Activated CD4-positive, alpha-beta memory T cell treated with anti-CD3 and anti-CD28 coated beads, Interleukin-2, amount 10 ng/mL, durations not matched to agents 7 days and 5 days (primary cell): ENCODE measurements around the gene HOXA3. TPM values are rescaled to one million over a fixed set of nuclear protein-coding genes. Genes with fewer than 3 reads are reported as not detected.

Experiments used
- CTCF ChIA-PET: fragments of 350-600 bp; sonication (Branson Sonifier 250); formaldehyde crosslinking; loops from one replicate; lab custom pipeline; 2021; ENCODE audit warnings: antibody characterized with exemption, inconsistent platforms; lab: Charles Lee
- POLR2A ChIA-PET: fragments of 350-600 bp; sonication (Branson Sonifier 250); formaldehyde crosslinking; loops from one replicate; lab custom pipeline; 2021; ENCODE audit warnings: antibody characterized with exemption; lab: Charles Lee
- DNase-seq: peaks from one replicate; pipeline ENCODE4 v3.0.0-alpha.2; 2020
- H3K27ac Mint-ChIP-seq: one replicate; pipeline ENCODE4 v1.8.0; 2021; ENCODE audit warnings: mild to moderate bottlenecking, mixed read lengths
- H3K27me3 Mint-ChIP-seq: one replicate; pipeline ENCODE4 v1.8.0; 2021; ENCODE audit warnings: mixed read lengths
- H3K36me3 Mint-ChIP-seq: one replicate; pipeline ENCODE4 v1.8.0; 2021; ENCODE audit warnings: low read depth, mixed read lengths
- H3K4me1 Mint-ChIP-seq: one replicate; pipeline ENCODE4 v1.8.0; 2021; ENCODE audit warnings: mixed read lengths
- H3K4me3 Mint-ChIP-seq: one replicate; pipeline ENCODE4 v1.8.0; 2021; ENCODE audit warnings: mild to moderate bottlenecking, mixed read lengths
- H3K9me3 Mint-ChIP-seq: one replicate; pipeline ENCODE4 v1.8.0; 2021; ENCODE audit warnings: mixed read lengths
- total RNA-seq, 2 experiments: library from RNA; stranded (reverse); gene quantifications; one replicate each; pipeline ENCODE4 v1.2.3, GENCODE V29; 2021

Gene HOXA3
- total RNA-seq, 2 experiments from 2014 or later, result not detected

DNA sequence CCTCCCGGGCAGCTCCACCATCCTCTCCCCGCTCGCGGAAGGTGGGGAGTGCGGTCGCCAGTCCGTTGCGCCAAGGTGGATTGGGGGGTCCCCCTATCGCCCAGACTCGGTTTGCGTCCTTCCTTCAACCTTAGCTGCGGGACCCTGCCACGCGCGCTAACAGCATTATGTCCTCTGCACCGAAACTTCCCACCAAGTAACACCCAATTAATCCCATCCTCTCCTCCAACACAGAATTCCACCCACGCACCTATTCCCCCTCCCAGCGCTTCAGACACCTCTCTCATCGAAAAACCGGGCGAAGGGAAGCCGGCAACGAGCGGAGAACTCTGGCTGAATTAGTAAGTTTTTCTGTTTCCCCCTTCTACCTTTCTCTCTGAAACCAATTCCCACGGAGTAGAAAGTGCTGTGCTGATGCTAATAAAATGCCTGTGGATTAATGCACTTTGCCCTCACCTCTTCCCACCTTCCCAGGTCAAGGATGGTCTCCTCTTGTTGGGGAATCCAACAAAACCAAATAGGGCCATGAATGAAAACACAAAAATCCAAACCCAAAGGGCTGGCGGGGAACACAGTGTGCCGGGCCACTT, 947 bp downstream of the HOXA3 start:
- Mint-ChIP-seq H3K4me1 (peaks cover 23% of the 10 kb centered on the region), H3K27ac (peak overlapping the region; percentile 42), H3K27me3 (peaks cover 89% of the 10 kb centered on the region), H3K36me3 (peaks cover 8% of the 10 kb centered on the region), H3K9me3 (no peaks in the 10 kb centered on the region), H3K4me3 (peak overlapping the region; percentile 38)
- CTCF ChIA-PET, result interaction anchor here (0.6 to 3.1 kb wide), 10 partner anchors 10 to 470 kb away, joined by 3 to 16 read pairs (median 6); no protein-coding TSS in a partner anchor
- no peak for DNase-seq
- POLR2A ChIA-PET, result interaction anchor here (1.0 to 2.0 kb wide), 2 partner anchors 10 to 32 kb away, joined by 3 to 7 read pairs; no protein-coding TSS in a partner anchor

DNA sequence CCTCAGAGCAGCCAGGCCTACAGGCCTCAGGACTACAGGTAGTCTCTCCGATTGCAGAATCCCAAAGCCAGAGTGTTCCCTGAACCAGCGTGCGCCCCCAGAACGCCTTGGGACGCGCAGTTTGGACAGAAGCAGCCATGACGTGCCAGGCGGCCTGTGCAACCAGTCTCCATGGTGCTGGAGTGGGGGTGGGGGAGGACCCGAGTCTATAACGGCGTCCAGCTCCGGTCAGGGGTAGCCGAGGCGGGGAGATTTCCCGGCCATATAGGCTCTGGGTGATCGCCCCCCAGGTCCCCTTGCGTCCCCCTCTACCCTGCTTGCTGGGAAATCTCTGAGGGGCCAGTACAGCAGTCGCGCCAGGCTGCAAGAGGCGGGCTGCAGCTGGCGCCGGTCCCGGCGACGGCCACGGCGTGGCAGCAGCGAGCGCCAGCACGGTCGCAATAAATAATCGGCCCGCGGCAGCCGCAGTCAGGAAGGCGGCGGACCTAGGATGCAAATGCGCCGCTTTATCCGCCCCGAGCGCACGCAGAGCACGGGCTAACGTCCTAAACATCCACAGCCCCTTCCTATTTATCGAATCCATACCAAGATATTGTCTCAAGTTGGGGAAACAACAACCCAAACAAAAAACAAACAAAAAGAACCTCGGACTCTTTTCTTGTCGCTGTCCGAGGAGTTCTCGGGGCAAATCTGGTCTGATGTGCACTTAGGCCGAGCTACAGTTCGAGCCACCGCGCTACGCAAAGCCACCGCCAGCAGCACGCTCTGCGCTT, 1.6 kb downstream of the HOXA3 start:
- H3K9me3 Mint-ChIP-seq, result no peaks in the 10 kb centered on the region
- DNase-seq, result peak; percentile 63
- H3K36me3 Mint-ChIP-seq, result peaks cover 8% of the 10 kb centered on the region
- H3K4me3 Mint-ChIP-seq, result peak overlapping the region; percentile 38
- peak overlapping the region; percentile 42 for H3K27ac Mint-ChIP-seq
- ChIA-PET POLR2A (interaction anchor here (1.0 to 2.0 kb wide), 2 partner anchors 10 to 33 kb away, joined by 3 to 7 read pairs; no protein-coding TSS in a partner anchor), CTCF (interaction anchor here (0.6 to 3.1 kb wide), 13 partner anchors 9 to 1258 kb away, joined by 3 to 16 read pairs (median 6); no protein-coding TSS in a partner anchor)
- peaks cover 23% of the 10 kb centered on the region for H3K4me1 Mint-ChIP-seq
- peaks cover 89% of the 10 kb centered on the region for H3K27me3 Mint-ChIP-seq

DNA sequence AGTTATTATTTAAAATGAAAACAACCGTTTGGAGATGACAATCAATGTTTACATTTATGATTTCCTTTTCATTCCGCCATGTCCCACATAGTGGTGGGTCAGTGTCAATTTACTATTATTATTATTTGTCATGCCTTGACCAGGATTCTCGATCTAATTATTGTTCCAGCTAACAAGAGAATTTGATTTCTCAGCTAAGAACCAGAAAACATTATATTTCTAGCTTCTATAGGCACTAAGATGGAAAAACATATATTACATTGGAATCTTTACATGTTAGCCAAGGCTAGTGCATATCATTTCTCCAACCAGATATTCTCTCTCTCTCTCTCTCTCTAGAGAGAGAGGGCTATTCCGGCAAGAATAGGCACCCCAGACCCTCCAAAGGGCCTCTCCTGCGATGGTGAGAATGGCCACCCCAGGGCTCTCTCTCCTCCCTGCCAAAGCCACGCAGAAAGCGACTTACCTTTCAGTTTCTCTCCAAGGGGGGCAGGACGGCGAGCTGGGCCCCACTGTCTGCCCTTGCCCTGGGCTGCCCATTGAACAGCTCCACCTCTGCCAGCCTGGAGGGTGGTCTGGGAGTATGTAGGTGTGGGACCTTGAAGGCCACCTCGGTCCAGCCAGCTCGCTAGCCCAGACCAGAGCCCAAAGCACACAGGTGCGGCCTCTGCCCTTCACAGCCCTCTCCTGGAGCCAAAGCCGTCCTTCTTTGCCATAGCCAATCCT, 2.4 kb downstream of the HOXA3 start:
- POLR2A ChIA-PET, result interaction anchor here (1.0 to 2.0 kb wide), 3 partner anchors 11 to 33 kb away, joined by 3 to 7 read pairs (median 5); no protein-coding TSS in a partner anchor
- CTCF ChIA-PET, result interaction anchor here (0.6 to 3.1 kb wide), 16 partner anchors 9 to 1288 kb away, joined by 3 to 16 read pairs (median 5); partner anchors contain the start of gene HOXA11
- Mint-ChIP-seq H3K27me3 (peaks cover 81% of the 10 kb centered on the region), H3K4me3 (no peak overlapping the region), H3K36me3 (peaks cover 5% of the 10 kb centered on the region), H3K9me3 (no peaks in the 10 kb centered on the region), H3K27ac (no peak overlapping the region), H3K4me1 (peaks cover 19% of the 10 kb centered on the region)
- DNase-seq, result no peak

DNA sequence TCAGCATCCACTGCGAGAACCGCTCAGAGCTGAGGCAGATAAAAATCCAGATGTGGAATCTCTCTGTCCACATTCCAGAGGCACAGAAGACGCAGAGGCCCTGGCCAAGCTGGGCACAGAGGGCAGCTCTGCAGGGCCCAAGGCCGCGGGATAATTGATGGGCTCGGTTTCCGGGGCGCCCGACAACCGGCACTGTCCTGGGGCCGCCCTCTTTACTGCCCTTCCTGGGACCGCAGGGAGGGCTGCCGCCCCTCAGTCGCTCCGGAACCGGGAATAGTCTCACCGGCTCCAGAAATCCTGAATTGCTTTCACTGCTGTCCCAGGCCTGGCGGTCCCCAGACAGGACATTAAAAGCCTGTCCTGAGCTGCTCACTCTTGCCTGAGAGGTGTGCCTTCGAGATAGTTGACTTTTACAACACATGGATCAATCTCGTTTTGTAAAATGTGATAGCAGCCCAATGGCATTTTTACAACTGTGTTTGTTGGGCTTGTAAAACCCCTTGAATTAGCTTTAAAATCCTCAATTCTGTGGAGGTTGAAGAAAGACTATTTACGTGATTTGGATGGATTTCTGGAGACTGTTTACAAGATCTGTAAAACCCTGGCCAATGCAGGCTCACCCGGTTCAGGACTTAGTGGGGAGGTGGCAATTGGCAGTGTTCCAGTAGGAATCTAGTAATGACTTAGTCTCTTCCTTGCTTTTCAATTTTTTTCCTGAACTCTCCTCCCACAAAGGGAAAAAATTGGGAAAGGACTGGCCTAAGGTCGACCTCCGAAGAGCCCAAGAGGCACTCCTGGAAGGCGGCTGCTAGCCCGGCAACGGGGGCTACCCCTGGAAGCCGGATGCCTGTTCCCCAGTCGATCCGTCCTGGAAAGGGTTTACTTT, 3.4 kb downstream of the HOXA3 start:
- H3K27me3 Mint-ChIP-seq, result peaks cover 71% of the 10 kb centered on the region
- H3K9me3 Mint-ChIP-seq, result no peaks in the 10 kb centered on the region
- peaks cover 5% of the 10 kb centered on the region for H3K36me3 Mint-ChIP-seq
- ChIA-PET CTCF (interaction anchor here (0.6 to 3.1 kb wide), 12 partner anchors 8 to 1287 kb away, joined by 3 to 16 read pairs (median 6); partner anchors contain the start of gene HOXA11), POLR2A (interaction anchor here (1.0 kb wide), 1 partner anchor 23 kb away, joined by 5 read pairs; no protein-coding TSS in a partner anchor)
- no peak overlapping the region for H3K4me3 Mint-ChIP-seq
- peaks cover 16% of the 10 kb centered on the region for H3K4me1 Mint-ChIP-seq
- DNase-seq, result no peak
- H3K27ac Mint-ChIP-seq, result no peak overlapping the region

DNA sequence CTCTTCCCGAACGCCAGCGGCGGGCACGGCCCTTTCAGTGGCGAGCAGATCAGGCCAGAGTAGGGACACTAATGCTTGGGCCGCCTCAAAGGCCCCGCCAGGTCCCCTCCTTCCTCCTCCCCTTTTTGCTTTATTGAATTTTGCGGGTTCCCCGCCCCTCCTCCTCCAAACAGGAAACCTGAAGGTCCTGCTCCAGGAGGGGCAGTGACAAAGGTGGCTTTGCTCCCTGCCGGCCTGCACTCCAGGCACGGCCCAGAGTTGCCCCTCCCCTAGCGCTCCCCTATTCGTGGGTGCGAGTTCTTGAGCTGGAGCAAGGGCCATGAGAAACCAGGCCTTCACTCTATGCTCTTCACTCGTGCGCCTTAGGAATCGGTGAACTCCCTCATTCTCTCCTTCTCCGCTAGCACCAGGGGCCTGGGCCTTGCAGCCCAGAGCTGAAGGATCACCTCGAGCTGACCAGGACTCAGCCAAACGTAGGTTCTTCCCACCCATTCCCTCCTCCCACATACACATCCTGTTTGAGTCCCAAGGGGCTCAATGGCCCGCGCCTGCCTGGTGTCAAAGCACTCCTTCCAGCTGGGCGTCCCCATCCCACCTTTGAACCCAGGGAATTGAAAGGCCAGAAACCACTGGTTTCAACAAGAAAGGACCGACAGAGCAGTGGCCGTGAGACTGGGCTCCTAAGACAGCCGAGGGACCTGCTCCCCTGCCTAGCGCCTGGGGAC, 4.2 kb downstream of the HOXA3 start:
- Mint-ChIP-seq H3K27me3 (peaks cover 63% of the 10 kb centered on the region), H3K36me3 (peaks cover 5% of the 10 kb centered on the region), H3K27ac (no peak overlapping the region), H3K9me3 (no peaks in the 10 kb centered on the region), H3K4me1 (peaks cover 16% of the 10 kb centered on the region), H3K4me3 (no peak overlapping the region)
- ChIA-PET POLR2A (no interaction called here), CTCF (interaction anchor here (1.1 to 3.1 kb wide), 4 partner anchors 11 to 1255 kb away, joined by 3 to 12 read pairs (median 7); no protein-coding TSS in a partner anchor)
- no peak for DNase-seq

DNA sequence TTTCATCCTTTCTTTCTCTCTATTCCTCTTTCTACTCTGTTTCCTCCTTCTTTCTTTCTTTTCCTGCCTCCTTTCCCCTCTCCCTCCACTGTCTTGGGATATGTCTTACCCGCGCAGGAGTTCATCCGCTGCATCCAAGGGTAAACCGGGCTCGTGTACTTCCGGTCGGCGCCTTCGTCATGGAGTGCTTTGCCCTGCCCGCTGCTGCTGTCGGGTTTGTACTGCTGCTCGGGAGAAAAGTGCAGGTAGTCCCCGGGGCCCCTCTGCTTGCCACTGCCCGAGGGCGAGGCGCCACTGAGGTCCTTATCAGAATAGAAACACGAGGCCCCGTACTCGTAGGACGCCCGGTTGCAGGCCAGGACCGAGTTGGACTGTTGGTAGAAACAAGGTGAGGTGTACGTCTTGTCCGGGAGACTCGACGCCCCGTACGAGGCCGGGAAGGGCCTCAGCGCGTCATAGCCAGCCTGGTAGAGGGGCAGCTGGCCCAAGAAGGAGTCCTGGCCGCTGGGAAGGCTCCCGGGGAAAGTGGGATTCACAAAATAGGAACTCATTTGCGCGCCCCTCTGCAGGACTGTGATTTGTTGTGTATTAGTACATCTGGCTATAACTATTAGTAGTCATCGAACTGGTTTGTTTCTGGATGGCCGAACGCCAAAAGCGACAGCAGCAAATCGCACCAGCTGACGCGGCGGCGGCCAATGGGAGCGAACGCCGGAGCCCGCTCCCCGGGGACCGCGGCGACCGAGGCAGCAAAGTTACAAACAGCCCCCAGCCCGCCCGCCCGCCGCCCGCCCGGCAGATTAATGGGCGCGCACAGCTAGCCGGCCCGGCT, 5.0 kb downstream of the HOXA3 start, which contains the start of gene HOXA6:
TSS of gene HOXA6 (minus strand) at position 576 of the 832 bp plus-strand sequence. CDS start at position 551, 25 bp downstream.
- Mint-ChIP-seq H3K27ac (no peak within 1 kb of the TSS), H3K36me3 (peaks cover 5% of the 10 kb centered on the region), H3K27me3 (peaks cover 58% of the 10 kb centered on the region), H3K4me3 (no peak within 1 kb of the TSS), H3K9me3 (no peaks in the 10 kb centered on the region), H3K4me1 (peaks cover 16% of the 10 kb centered on the region)
- POLR2A ChIA-PET, result no interaction called here
- no peak for DNase-seq
- CTCF ChIA-PET, result no interaction called here

DNA sequence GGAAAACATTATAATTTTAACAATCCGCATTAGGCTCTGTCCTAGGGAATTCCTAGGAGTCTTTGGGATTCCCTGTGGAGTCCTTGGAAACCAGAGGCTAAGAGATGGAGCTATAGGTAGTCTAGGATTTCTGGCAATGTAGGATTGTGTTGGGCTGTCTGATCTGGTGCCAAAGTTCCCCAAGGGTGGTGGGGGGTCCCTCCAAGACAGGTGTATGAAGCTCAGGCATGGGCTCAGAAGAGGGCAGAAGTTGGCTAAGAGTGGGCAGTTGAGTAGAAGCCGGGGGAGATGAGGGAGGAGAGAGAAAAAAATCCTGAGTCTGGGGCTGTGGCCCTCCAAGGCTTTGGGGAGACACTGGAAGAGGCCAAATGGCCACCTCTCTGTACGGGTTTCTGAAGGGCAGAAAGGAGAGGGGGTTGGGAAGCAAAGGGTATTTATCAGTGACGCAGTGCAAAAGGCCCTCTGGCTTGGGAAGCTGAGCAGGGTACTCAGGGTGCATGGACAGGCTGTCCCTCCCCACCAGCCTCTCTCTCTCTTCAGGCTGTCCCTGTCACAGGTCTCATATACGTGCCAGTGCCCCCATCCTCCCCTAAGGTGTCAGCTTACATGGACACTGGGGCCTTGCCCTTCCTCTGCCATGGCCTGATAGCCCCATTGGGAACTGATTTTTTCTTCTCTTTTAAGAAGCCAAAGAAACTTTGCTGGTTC, 5.7 kb downstream of the HOXA3 start:
- ChIA-PET POLR2A (no interaction called here), CTCF (no interaction called here)
- Mint-ChIP-seq H3K4me3 (no peak overlapping the region), H3K4me1 (peaks cover 12% of the 10 kb centered on the region), H3K9me3 (no peaks in the 10 kb centered on the region), H3K27me3 (peaks cover 50% of the 10 kb centered on the region), H3K27ac (no peak overlapping the region), H3K36me3 (peaks cover 3% of the 10 kb centered on the region)
- DNase-seq, result no peak

DNA sequence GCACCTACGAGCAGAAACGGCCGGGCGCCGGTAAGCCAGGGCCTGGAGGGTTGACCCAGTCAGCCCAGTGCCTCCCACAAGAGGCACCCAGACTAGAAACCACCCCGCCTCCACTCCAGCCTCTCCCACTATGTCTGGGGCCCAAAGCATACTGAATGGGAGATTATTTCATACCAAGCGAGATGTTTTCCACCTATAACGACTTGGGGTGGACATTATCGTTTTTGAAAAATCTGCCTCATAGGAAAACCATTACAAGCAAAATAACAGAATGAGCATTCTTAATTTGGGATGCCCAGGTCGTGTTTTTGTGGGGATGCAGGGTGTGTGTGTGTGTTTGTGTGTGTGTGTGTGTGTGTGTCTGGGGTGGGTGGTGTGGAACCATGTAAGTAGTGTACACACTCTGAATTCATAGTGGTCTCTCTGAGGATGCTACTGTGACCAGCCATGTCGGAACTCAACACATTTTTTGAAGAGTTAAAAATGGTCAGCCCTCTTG, 6.4 kb downstream of the HOXA3 start:
- H3K27me3 Mint-ChIP-seq, result peaks cover 43% of the 10 kb centered on the region
- ChIA-PET POLR2A (no interaction called here), CTCF (no interaction called here)
- peaks cover 5% of the 10 kb centered on the region for H3K4me1 Mint-ChIP-seq
- no peaks in the 10 kb centered on the region for H3K9me3 Mint-ChIP-seq
- no peak overlapping the region for H3K27ac Mint-ChIP-seq
- no peak for DNase-seq
- no peaks in the 10 kb centered on the region for H3K36me3 Mint-ChIP-seq
- no peak overlapping the region for H3K4me3 Mint-ChIP-seq

DNA sequence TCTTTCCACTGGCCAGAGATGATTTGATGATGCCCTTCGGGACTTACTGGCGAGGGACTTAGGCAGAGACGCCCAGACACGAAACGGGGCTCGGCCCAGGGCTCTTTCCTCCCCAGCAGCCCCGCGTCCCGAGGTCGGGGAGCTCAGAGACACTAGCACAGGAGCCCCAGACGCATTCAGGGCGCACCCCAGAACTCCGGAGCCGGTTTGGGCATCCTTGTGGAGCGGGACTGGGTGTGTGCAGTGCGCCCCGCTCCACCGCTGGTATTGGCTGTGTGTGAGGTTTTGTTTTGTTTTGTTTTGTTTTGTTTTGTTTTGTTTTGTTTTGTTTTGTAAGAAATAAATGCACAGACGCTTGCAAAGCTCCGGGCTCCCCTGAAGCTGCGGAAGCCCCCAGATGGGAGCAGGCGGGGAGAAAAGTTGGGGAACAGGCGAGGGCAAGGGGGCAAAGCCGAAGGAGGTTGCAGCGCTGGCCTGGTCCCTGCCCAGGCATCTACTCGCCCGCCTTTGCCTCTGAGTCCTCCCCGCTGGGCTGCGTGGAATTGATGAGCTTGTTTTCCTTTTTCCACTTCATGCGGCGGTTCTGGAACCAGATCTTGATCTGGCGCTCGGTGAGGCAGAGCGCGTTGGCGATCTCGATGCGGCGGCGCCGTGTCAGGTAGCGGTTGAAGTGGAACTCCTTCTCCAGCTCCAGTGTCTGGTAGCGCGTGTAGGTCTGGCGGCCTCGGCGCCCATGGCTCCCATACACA, 7.0 kb downstream of the HOXA3 start:
- POLR2A ChIA-PET, result no interaction called here
- no peak for DNase-seq
- Mint-ChIP-seq H3K27ac (no peak overlapping the region), H3K9me3 (no peaks in the 10 kb centered on the region), H3K4me3 (no peak overlapping the region), H3K4me1 (peaks cover 2% of the 10 kb centered on the region), H3K27me3 (peaks cover 38% of the 10 kb centered on the region), H3K36me3 (no peaks in the 10 kb centered on the region)
- CTCF ChIA-PET, result interaction anchor here (1.5 kb wide), 1 partner anchor 18 kb away, joined by 3 read pairs; no protein-coding TSS in a partner anchor

DNA sequence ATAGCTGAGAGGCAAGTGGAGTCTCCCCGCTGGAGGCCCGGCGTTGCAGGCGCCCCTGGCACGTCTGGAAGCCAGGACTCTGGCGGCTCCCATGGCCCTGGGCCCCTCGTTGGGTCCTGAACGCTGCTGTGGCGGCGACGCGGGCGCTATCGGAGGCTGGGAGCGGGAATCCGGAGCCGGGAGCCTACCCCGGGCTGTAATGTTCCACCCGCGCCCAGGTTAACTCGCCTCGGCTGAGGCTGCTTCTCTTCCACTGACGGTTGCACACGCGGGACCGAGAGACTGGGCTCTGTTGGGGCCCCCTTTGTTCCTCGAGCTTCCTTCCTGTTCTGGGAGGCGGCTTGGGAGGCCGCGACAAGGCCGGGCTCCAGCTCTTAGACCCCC, 7.6 kb downstream of the HOXA3 start:
- Mint-ChIP-seq H3K9me3 (no peaks in the 10 kb centered on the region), H3K27ac (no peak overlapping the region), H3K4me1 (peaks cover 2% of the 10 kb centered on the region), H3K36me3 (no peaks in the 10 kb centered on the region), H3K27me3 (peaks cover 33% of the 10 kb centered on the region), H3K4me3 (no peak overlapping the region)
- no peak for DNase-seq
- ChIA-PET POLR2A (no interaction called here), CTCF (interaction anchor here (1.5 kb wide), 1 partner anchor 18 kb away, joined by 3 read pairs; no protein-coding TSS in a partner anchor)
